Suprapubic skin (tissue), 4 donors: ENCODE data around the gene PROX2.

Experiments
- POLR2A ChIP-seq, 2 donors: fragments of 450-650 bp; IDR thresholded peaks; one replicate each; pipeline ENCODE4 v1.6.1; 2017; ENCODE audit warnings: antibody characterized with exemption in 2 of 2, mild to moderate bottlenecking in 2 of 2, moderate library complexity in 2 of 2
- POLR2AphosphoS5 ChIP-seq, 3 donors: sonication (generic); formaldehyde crosslinking; IDR thresholded peaks; one replicate each; pipeline ENCODE4 v1.6.1; 2017; ENCODE audit warnings: antibody characterized with exemption in 3 of 3
- TF ChIP-seq, protein P1 (sequence below), 2 donors: fragments of 200-600 bp in 1 of 2; fragments of 450-650 bp in 1 of 2; sonication (generic) in 1 of 2; IDR thresholded peaks; one replicate each; pipeline ENCODE4 v1.5.1; 2016 to 2019; ENCODE audit warnings: antibody characterized with exemption in 2 of 2, mild to moderate bottlenecking in 1 of 2, moderate library complexity in 1 of 2

DNA sequence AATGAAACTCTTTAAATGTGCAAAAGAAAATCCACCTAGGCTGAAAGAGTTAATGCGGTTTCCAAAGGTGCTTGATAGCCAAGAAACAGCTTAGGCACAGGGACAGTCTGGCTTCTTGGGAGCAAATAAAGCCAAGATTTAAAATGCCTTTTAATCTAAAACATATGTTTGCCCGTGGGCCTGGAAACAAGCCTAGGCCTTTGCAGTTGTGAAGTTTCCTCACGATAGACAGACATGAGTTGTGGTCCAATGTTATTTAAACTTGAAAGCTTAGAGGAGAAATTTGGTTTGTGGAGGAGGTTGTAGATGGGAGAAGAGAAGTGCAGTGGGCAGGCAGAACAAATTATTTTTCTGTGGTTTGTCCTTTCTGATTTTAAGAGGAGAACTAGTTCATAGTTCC is 29.8 kb downstream of the PROX2 start:
- TF ChIP-seq, protein P1, sequence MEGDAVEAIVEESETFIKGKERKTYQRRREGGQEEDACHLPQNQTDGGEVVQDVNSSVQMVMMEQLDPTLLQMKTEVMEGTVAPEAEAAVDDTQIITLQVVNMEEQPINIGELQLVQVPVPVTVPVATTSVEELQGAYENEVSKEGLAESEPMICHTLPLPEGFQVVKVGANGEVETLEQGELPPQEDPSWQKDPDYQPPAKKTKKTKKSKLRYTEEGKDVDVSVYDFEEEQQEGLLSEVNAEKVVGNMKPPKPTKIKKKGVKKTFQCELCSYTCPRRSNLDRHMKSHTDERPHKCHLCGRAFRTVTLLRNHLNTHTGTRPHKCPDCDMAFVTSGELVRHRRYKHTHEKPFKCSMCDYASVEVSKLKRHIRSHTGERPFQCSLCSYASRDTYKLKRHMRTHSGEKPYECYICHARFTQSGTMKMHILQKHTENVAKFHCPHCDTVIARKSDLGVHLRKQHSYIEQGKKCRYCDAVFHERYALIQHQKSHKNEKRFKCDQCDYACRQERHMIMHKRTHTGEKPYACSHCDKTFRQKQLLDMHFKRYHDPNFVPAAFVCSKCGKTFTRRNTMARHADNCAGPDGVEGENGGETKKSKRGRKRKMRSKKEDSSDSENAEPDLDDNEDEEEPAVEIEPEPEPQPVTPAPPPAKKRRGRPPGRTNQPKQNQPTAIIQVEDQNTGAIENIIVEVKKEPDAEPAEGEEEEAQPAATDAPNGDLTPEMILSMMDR (IDR thresholded peaks at IDR 0.05) = no peak
- TF ChIP-seq POLR2AphosphoS5 (IDR thresholded peaks at IDR 0.05) (no peak), POLR2A (IDR thresholded peaks at IDR 0.05) (no peak)
